K562 (cell line): ENCODE data around the gene WDR90. TPM values are rescaled to one million over a fixed set of nuclear protein-coding genes. Genes with fewer than 3 reads are reported as not detected.
A peak's percentile ranks its signal among the peaks of the same experiment; 100 is the strongest.

Experiments
- ARID1B ChIP-seq: fragments of 450-650 bp; IDR thresholded peaks from 2 replicates; pipeline ENCODE4 v1.6.1; 2016; ENCODE audit warnings: antibody characterized with exemption, mild to moderate bottlenecking, inconsistent platforms
- BDP1 ChIP-seq: IDR thresholded peaks from 3 replicates; pipeline ENCODE4 v1.6.1; 2011; ENCODE audit not compliant: insufficient read length, insufficient read depth
- ESRRA ChIP-seq: fragments of 450-650 bp; IDR thresholded peaks from 2 replicates; pipeline ENCODE4 v1.6.1; 2014; ENCODE audit warnings: low read depth, mild to moderate bottlenecking, moderate library complexity, borderline replicate concordance
- ESRRB ChIP-seq: fragments of 250-450 bp; sonication (Bioruptor Pico); IDR thresholded peaks from 2 replicates; pipeline ENCODE4 v1.5.0; 2020; ENCODE audit warnings: mild to moderate bottlenecking, moderate library complexity, borderline replicate concordance
- ILF3 ChIP-seq: fragments of 450-650 bp; IDR thresholded peaks from 2 replicates; pipeline ENCODE4 v1.6.1; 2018; ENCODE audit warnings: antibody characterized with exemption, mild to moderate bottlenecking, moderate library complexity, borderline replicate concordance
- KAT7 ChIP-seq: sonication (generic); formaldehyde crosslinking; IDR thresholded peaks from 2 replicates; pipeline ENCODE4 v1.8.0; 2022; ENCODE audit warnings: missing genetic modification reagents, mild to moderate bottlenecking, borderline replicate concordance
- NONO ChIP-seq, 2 experiments: fragments of 200-400 bp in 1 of 2; fragments of 450-650 bp in 1 of 2; formaldehyde crosslinking in 1 of 2; IDR thresholded peaks; 2 replicates each; pipeline ENCODE4 v1.6.1; 2017; ENCODE audit warnings: low read depth in 2 of 2, mild to moderate bottlenecking in 2 of 2, moderate library complexity in 2 of 2, low read length in 1 of 2
- PURB ChIP-seq: sonication (generic); formaldehyde crosslinking; IDR thresholded peaks from 2 replicates; pipeline ENCODE4 v1.9.0; 2021; ENCODE audit warnings: low read depth, mild to moderate bottlenecking, missing genetic modification reagents
- XRCC3 ChIP-seq: fragments of 450-650 bp; IDR thresholded peaks from 2 replicates; pipeline ENCODE4 v1.6.1; 2017; ENCODE audit warnings: mild to moderate bottlenecking, moderate library complexity
- YY1 ChIP-seq, 3 experiments: IDR thresholded peaks; 2 replicates each; pipeline ENCODE4 v1.6.1; 2011; ENCODE audit warnings: low read length in 2 of 3, mild to moderate bottlenecking in 2 of 3, moderate library complexity in 2 of 3, borderline replicate concordance in 1 of 3, control low read depth in 1 of 3, low read depth in 1 of 3; ENCODE audit not compliant: insufficient read depth in 3 of 3, insufficient replicate concordance in 2 of 3, control insufficient read depth in 1 of 3, insufficient read length in 1 of 3; ENCODE audit errors: extremely low read depth in 1 of 3
- ZBTB17 ChIP-seq: fragments of 450-650 bp; formaldehyde crosslinking; IDR thresholded peaks from 2 replicates; pipeline ENCODE4 v1.4.0; 2020; ENCODE audit warnings: mild to moderate bottlenecking
- ZNF436 ChIP-seq: fragments of 250-450, 450-650 bp; sonication (Bioruptor Pico); formaldehyde crosslinking; IDR thresholded peaks from 2 replicates; pipeline ENCODE4 v1.7.0; 2020; ENCODE audit warnings: mild to moderate bottlenecking
- polyA plus RNA-seq, 8 experiments: library from polyadenylated mRNA; depleted of rRNA in 4 of 8; stranded (reverse) in 5 of 8; unstranded in 3 of 8; fragments of >200 nt; fragmentation: Nextera tagmentation in 2 of 8; fragmentation: Illumina TruSeq in 1 of 8; extraction: Ambion mirVana in 2 of 8; extraction: Trizol in 1 of 8; gene quantifications; 2 replicates each; pipeline versions ENCODE4 v1.2.1 to v1.2.3, GENCODE V29; 2011 to 2014; ENCODE audit warnings: inconsistent platforms in 1 of 8, missing spikeins in 1 of 8
- total RNA-seq, 7 experiments: library from RNA; depleted of rRNA in 6 of 7; stranded (reverse); fragments of >200 nt in 6 of 7; fragmentation: Illumina TruSeq in 2 of 7; extraction: Trizol in 2 of 7; gene quantifications; 2 replicates each; pipeline versions ENCODE4 v1.2.1 to v1.2.3, GENCODE V29; 2011 to 2021; ENCODE audit warnings: low replicate concordance in 1 of 7
- TF ChIP-seq, protein P1 (sequence below): fragments of 250-450 bp; sonication (Bioruptor Pico); IDR thresholded peaks from 2 replicates; pipeline ENCODE4 v1.8.0; 2021; ENCODE audit warnings: mild to moderate bottlenecking, moderate library complexity
- TF ChIP-seq, protein P2 (sequence below), 2 experiments: fragments of 450-650 bp; formaldehyde crosslinking in 1 of 2; IDR thresholded peaks; 2 replicates each; pipeline versions ENCODE4 v1.4.0 to v1.6.1; 2014 to 2020; ENCODE audit warnings: mild to moderate bottlenecking in 2 of 2, borderline replicate concordance in 1 of 2, low read depth in 1 of 2
- TF ChIP-seq, protein P3 (sequence below): fragments of 450-650 bp; formaldehyde crosslinking; IDR thresholded peaks from 2 replicates; pipeline ENCODE4 v1.4.0; 2020; ENCODE audit warnings: mild to moderate bottlenecking, moderate library complexity

Gene WDR90
- total and polyA plus RNA-seq, 9 of the 15 experiments (the other 6 are each of a cell fraction or from before 2014, with no cell fraction given), result 0.44 to 12.6 (median 3.3) TPM

DNA sequence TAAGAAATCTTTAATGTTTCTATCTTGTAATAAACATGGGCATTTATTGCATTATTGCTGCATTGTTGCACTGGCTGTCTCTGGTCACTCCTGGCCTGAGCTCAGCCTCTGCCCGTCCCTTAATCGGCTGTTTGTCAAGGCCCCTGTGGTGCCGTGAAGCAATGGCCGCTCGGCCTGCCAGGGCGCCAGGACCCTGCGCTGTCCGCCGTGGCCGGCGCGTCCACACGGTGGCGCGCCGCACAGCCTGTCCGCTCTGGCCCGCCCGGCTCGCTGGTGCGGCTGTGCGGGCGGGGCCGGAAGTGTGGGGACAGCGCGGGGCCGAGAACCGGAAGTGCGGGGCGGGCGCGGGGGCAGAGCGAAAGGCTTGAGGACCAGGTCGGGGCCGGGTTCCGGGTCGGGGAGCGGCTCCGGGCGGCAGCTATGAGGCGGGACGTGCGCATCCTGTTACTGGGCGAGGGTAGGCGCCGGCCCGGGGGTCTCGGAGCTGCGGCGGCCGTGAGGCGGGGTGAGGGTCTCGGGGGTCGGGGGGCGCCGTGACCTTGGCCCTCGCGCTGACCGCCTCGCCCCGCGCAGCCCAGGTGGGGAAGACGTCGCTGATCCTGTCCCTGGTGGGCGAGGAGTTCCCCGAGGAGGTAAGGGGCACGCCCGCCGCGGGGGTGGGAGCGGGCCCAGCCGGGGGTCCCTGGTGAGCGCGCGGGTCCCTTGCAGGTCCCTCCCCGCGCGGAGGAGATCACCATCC lies 18.8 kb downstream of the WDR90 start, which contains the start of gene RHOT2 (continued):
- TF ChIP-seq, protein P1, sequence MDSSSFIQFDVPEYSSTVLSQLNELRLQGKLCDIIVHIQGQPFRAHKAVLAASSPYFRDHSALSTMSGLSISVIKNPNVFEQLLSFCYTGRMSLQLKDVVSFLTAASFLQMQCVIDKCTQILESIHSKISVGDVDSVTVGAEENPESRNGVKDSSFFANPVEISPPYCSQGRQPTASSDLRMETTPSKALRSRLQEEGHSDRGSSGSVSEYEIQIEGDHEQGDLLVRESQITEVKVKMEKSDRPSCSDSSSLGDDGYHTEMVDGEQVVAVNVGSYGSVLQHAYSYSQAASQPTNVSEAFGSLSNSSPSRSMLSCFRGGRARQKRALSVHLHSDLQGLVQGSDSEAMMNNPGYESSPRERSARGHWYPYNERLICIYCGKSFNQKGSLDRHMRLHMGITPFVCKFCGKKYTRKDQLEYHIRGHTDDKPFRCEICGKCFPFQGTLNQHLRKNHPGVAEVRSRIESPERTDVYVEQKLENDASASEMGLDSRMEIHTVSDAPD (CRISPR knock-in tag), result no peak
- TF ChIP-seq NONO (IDR thresholded peaks at IDR 0.05; ENCODE audit: low read depth in 2 of 2, low read length in 1 of 2), result peak in 1 of 2 experiments; percentile 95; a peak in 2 of 4 replicates
- TF ChIP-seq, protein P2, sequence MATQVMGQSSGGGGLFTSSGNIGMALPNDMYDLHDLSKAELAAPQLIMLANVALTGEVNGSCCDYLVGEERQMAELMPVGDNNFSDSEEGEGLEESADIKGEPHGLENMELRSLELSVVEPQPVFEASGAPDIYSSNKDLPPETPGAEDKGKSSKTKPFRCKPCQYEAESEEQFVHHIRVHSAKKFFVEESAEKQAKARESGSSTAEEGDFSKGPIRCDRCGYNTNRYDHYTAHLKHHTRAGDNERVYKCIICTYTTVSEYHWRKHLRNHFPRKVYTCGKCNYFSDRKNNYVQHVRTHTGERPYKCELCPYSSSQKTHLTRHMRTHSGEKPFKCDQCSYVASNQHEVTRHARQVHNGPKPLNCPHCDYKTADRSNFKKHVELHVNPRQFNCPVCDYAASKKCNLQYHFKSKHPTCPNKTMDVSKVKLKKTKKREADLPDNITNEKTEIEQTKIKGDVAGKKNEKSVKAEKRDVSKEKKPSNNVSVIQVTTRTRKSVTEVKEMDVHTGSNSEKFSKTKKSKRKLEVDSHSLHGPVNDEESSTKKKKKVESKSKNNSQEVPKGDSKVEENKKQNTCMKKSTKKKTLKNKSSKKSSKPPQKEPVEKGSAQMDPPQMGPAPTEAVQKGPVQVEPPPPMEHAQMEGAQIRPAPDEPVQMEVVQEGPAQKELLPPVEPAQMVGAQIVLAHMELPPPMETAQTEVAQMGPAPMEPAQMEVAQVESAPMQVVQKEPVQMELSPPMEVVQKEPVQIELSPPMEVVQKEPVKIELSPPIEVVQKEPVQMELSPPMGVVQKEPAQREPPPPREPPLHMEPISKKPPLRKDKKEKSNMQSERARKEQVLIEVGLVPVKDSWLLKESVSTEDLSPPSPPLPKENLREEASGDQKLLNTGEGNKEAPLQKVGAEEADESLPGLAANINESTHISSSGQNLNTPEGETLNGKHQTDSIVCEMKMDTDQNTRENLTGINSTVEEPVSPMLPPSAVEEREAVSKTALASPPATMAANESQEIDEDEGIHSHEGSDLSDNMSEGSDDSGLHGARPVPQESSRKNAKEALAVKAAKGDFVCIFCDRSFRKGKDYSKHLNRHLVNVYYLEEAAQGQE (IDR thresholded peaks at IDR 0.05; ENCODE audit: borderline replicate concordance), result peak; percentile 62; the same call in 1 of the 2 replicates
- TF ChIP-seq, protein P2 (CRISPR knock-in tag; IDR thresholded peaks at IDR 0.05; ENCODE audit: low read depth), result peak; percentile 78
- TF ChIP-seq ESRRA, result peak; percentile 89
- TF ChIP-seq, protein P3, sequence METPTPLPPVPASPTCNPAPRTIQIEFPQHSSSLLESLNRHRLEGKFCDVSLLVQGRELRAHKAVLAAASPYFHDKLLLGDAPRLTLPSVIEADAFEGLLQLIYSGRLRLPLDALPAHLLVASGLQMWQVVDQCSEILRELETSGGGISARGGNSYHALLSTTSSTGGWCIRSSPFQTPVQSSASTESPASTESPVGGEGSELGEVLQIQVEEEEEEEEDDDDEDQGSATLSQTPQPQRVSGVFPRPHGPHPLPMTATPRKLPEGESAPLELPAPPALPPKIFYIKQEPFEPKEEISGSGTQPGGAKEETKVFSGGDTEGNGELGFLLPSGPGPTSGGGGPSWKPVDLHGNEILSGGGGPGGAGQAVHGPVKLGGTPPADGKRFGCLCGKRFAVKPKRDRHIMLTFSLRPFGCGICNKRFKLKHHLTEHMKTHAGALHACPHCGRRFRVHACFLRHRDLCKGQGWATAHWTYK (CRISPR knock-in tag), result peak; percentile 69; the same call in 1 of the 2 replicates
- TF ChIP-seq ILF3, result no peak; the same call in 1 of the 2 replicates
- TF ChIP-seq ARID1B, result no peak
- no peak for TF ChIP-seq ESRRB (CRISPR knock-in tag)
- peak; percentile 97; the same call in 1 of the 2 replicates for TF ChIP-seq KAT7 (CRISPR knock-in tag)
- TF ChIP-seq PURB (CRISPR knock-in tag), result no peak
- TF ChIP-seq YY1 (IDR thresholded peaks at IDR 0.05; ENCODE audit: borderline replicate concordance in 1 of 3, control insufficient read depth in 1 of 3, extremely low read depth in 1 of 3, insufficient read depth in 3 of 3, insufficient read length in 1 of 3, insufficient replicate concordance in 2 of 3, low read depth in 1 of 3, low read length in 2 of 3), result peak; percentile 75 to 96 (median 93)
- no peak for TF ChIP-seq ZNF436
- TF ChIP-seq BDP1, result no peak
- TF ChIP-seq ZBTB17, result 0 out of 2 replicates have a peak, but pooled peaks have one; percentile 45
- no peak for TF ChIP-seq XRCC3
